Activated CD8-positive, alpha-beta T cell treated with anti-CD3 and anti-CD28 coated beads for 36 hours (primary cell): ENCODE results near the gene RNF17. TPM values are rescaled to one million over a fixed set of nuclear protein-coding genes. Genes with fewer than 3 reads are reported as not detected.

Experiments used
- ATAC-seq: fragments of 200-7000 bp; cut with Tn5 transposase; one replicate; pipeline ENCODE4 v1.10.0; 2021; ENCODE audit warnings: mild to moderate bottlenecking, moderate library complexity
- CTCF ChIA-PET: fragments of 350-600 bp; sonication (Branson Sonifier 250); formaldehyde crosslinking; loops from one replicate; lab custom pipeline; 2021; ENCODE audit warnings: antibody characterized with exemption; lab: Charles Lee
- POLR2A ChIA-PET: fragments of 350-600 bp; sonication (Branson Sonifier 250); formaldehyde crosslinking; loops from one replicate; lab custom pipeline; 2021; ENCODE audit warnings: antibody characterized with exemption; lab: Charles Lee
- DNase-seq: peaks from one replicate; pipeline ENCODE4 v3.0.0-alpha.2; 2020
- H3K27ac Mint-ChIP-seq: one replicate; pipeline ENCODE4 v1.8.0; 2021; ENCODE audit warnings: mild to moderate bottlenecking, mixed read lengths
- H3K27me3 Mint-ChIP-seq: one replicate; pipeline ENCODE4 v1.8.0; 2021; ENCODE audit warnings: mixed read lengths
- H3K36me3 Mint-ChIP-seq: one replicate; pipeline ENCODE4 v1.8.0; 2021; ENCODE audit warnings: low read depth, mixed read lengths
- H3K4me1 Mint-ChIP-seq: one replicate; pipeline ENCODE4 v1.8.0; 2021; ENCODE audit warnings: low read depth, mixed read lengths
- H3K4me3 Mint-ChIP-seq: one replicate; pipeline ENCODE4 v1.8.0; 2021; ENCODE audit warnings: mild to moderate bottlenecking, moderate library complexity, mixed read lengths
- H3K9me3 Mint-ChIP-seq: one replicate; pipeline ENCODE4 v1.8.0; 2021; ENCODE audit warnings: mixed read lengths
- intact Hi-C: fragments of 100-400 bp; cut with micrococcal nuclease; formaldehyde crosslinking; loops from one replicate; pipeline ENCODE4 v1.10.0; 2022
- total RNA-seq, 2 experiments: library from RNA; stranded (reverse); gene quantifications; one replicate each; pipeline ENCODE4 v1.2.3, GENCODE V29; 2021
- TF ChIP-seq, protein P1 (sequence below): fragments of 200-600 bp; IDR thresholded peaks from one replicate; pipeline ENCODE4 v1.8.0; 2022; ENCODE audit warnings: antibody characterized with exemption, mild to moderate bottlenecking

RNF17 gene
- total RNA-seq, 2 experiments from 2014 or later: not detected

GRCh38 chr13:24740014-24740890, 23.7 kb upstream of the RNF17 start:
- TF ChIP-seq, protein P1, sequence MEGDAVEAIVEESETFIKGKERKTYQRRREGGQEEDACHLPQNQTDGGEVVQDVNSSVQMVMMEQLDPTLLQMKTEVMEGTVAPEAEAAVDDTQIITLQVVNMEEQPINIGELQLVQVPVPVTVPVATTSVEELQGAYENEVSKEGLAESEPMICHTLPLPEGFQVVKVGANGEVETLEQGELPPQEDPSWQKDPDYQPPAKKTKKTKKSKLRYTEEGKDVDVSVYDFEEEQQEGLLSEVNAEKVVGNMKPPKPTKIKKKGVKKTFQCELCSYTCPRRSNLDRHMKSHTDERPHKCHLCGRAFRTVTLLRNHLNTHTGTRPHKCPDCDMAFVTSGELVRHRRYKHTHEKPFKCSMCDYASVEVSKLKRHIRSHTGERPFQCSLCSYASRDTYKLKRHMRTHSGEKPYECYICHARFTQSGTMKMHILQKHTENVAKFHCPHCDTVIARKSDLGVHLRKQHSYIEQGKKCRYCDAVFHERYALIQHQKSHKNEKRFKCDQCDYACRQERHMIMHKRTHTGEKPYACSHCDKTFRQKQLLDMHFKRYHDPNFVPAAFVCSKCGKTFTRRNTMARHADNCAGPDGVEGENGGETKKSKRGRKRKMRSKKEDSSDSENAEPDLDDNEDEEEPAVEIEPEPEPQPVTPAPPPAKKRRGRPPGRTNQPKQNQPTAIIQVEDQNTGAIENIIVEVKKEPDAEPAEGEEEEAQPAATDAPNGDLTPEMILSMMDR: no peak
- POLR2A ChIA-PET: no interaction called here
- intact Hi-C loops: no loop called here
- ATAC-seq: no peak
- Mint-ChIP-seq H3K9me3 (no peaks in the 10 kb centered on the region), H3K27me3 (peaks cover 7% of the 10 kb centered on the region), H3K27ac (no peak overlapping the region), H3K4me1 (no peaks in the 10 kb centered on the region), H3K36me3 (no peaks in the 10 kb centered on the region), H3K4me3 (no peak overlapping the region)
- CTCF ChIA-PET: interaction anchor here (0.9 to 1.4 kb wide), 5 partner anchors 9 to 275 kb away, joined by 3 to 5 read pairs (median 3); no protein-coding TSS in a partner anchor
- DNase-seq: no peak

- H3K9me3 Mint-ChIP-seq: no peaks in the 10 kb centered on the region
- ChIA-PET CTCF (interaction anchor here (0.9 to 1.3 kb wide), 5 partner anchors 8 to 274 kb away, joined by 3 to 5 read pairs (median 3); no protein-coding TSS in a partner anchor), POLR2A (no interaction called here)
- TF ChIP-seq, protein P1: peak; percentile 52
- no peaks in the 10 kb centered on the region for H3K4me1 Mint-ChIP-seq
- H3K27ac Mint-ChIP-seq: no peak overlapping the region
- H3K27me3 Mint-ChIP-seq: peaks cover 11% of the 10 kb centered on the region
- DNase-seq: no peak
- ATAC-seq: no peak
- no peaks in the 10 kb centered on the region for H3K36me3 Mint-ChIP-seq
- intact Hi-C loops: no loop called here
- no peak overlapping the region for H3K4me3 Mint-ChIP-seq
These were observed 22.8 kb upstream of the RNF17 start for GRCh38 chr13:24741016-24741662.

- ATAC-seq: no peak
- intact Hi-C loops: no loop called here
These were observed 22.2 kb upstream of the RNF17 start for GRCh38 chr13:24741791-24742190.

GRCh38 chr13:24742294-24742693, 21.7 kb upstream of the RNF17 start:
- H3K9me3 Mint-ChIP-seq: no peaks in the 10 kb centered on the region
- H3K27ac Mint-ChIP-seq: no peak overlapping the region
- peaks cover 21% of the 10 kb centered on the region for H3K27me3 Mint-ChIP-seq
- intact Hi-C loops: no loop called here
- H3K4me3 Mint-ChIP-seq: no peak overlapping the region
- ATAC-seq (no peak), DNase-seq (no peak)
- ChIA-PET CTCF (interaction anchor here (1.1 to 1.4 kb wide), 2 partner anchors 33 to 253 kb away, joined by 3 to 4 read pairs; no protein-coding TSS in a partner anchor), POLR2A (no interaction called here)
- H3K36me3 Mint-ChIP-seq: no peaks in the 10 kb centered on the region
- TF ChIP-seq, protein P1: no peak
- peaks cover 7% of the 10 kb centered on the region for H3K4me1 Mint-ChIP-seq

More at GRCh38 chr13:24741791-24742190, 22.2 kb upstream of the RNF17 start:
- TF ChIP-seq, protein P1: no peak
- CTCF ChIA-PET: interaction anchor here (1.1 kb wide), 1 partner anchor 253 kb away, joined by 3 read pairs; no protein-coding TSS in a partner anchor
- POLR2A ChIA-PET: no interaction called here
- no peak for DNase-seq
- Mint-ChIP-seq H3K27me3 (peaks cover 16% of the 10 kb centered on the region), H3K9me3 (no peaks in the 10 kb centered on the region), H3K4me3 (no peak overlapping the region), H3K27ac (no peak overlapping the region), H3K36me3 (no peaks in the 10 kb centered on the region), H3K4me1 (peaks cover 2% of the 10 kb centered on the region)
